Loucy (cell line): ENCODE measurements around the gene SMIM35.

ENCODE experiments used
- H2AFZ ChIP-seq: fragments of 200-600 bp; sonication (generic); 2 replicates; pipeline ENCODE4 v1.6.0; 2016; ENCODE audit warnings: antibody characterized with exemption, mild to moderate bottlenecking, low read length, moderate library complexity
- H3F3A ChIP-seq: fragments of 200-600 bp; 2 replicates; pipeline ENCODE4 v1.6.0; 2016; ENCODE audit warnings: antibody characterized with exemption, low read depth, mild to moderate bottlenecking
- H3K27me3 ChIP-seq: fragments of 200-600 bp; sonication (generic); 2 replicates; pipeline ENCODE4 v1.6.1; 2014; ENCODE audit warnings: low read length, mild to moderate bottlenecking; ENCODE audit not compliant: insufficient read depth, poor library complexity, severe bottlenecking
- H3K36me3 ChIP-seq: fragments of 200-600 bp; sonication (generic); 2 replicates; pipeline ENCODE4 v1.6.1; 2016; ENCODE audit warnings: low read length; ENCODE audit not compliant: insufficient read depth
- H3K4me1 ChIP-seq: fragments of 200-600 bp; sonication (generic); 2 replicates; pipeline ENCODE4 v1.5.1; 2014; ENCODE audit warnings: low read length, mild to moderate bottlenecking; ENCODE audit not compliant: insufficient read depth, poor library complexity, severe bottlenecking
- H3K4me2 ChIP-seq: fragments of 200-600 bp; sonication (generic); 2 replicates; pipeline ENCODE4 v1.6.0; 2014; ENCODE audit warnings: antibody characterized with exemption, low read length, low read depth, mild to moderate bottlenecking; ENCODE audit not compliant: poor library complexity, severe bottlenecking
- H3K4me3 ChIP-seq: fragments of 200-600 bp; sonication (generic); 2 replicates; pipeline ENCODE4 v1.5.1; 2014; ENCODE audit warnings: low read length, mild to moderate bottlenecking, mixed read lengths; ENCODE audit not compliant: poor library complexity, severe bottlenecking
- H3K79me2 ChIP-seq: fragments of 200-600 bp; sonication (generic); 2 replicates; pipeline ENCODE4 v1.6.1; 2014; ENCODE audit warnings: low read length; ENCODE audit not compliant: insufficient read depth
- H3K9ac ChIP-seq: fragments of 200-600 bp; sonication (generic); 2 replicates; pipeline ENCODE4 v1.6.0; 2014; ENCODE audit warnings: mild to moderate bottlenecking, low read depth, low read length, moderate library complexity; ENCODE audit not compliant: poor library complexity, severe bottlenecking
- H3K9me2 ChIP-seq: fragments of 200-600 bp; sonication (generic); replicated peaks from 2 replicates; pipeline ENCODE4 v1.6.1; 2016; ENCODE audit warnings: low read depth, low read length, mixed read lengths
- H3K9me3 ChIP-seq: fragments of 200-600 bp; sonication (generic); 2 replicates; pipeline ENCODE4 v1.6.1; 2014; ENCODE audit warnings: mild to moderate bottlenecking, antibody characterized with exemption, low read length, low read depth; ENCODE audit not compliant: insufficient read depth
- H4K20me1 ChIP-seq: fragments of 200-600 bp; sonication (generic); 2 replicates; pipeline ENCODE4 v1.6.0; 2014; ENCODE audit warnings: antibody characterized with exemption, low read length, mild to moderate bottlenecking; ENCODE audit not compliant: insufficient read depth, poor library complexity, severe bottlenecking
- CTCF ChIP-seq: fragments of 200-600 bp; sonication (generic); conservative IDR thresholded peaks from 2 replicates; pipeline ENCODE4 v1.5.1; 2014; ENCODE audit warnings: mild to moderate bottlenecking, antibody characterized with exemption, low read length
- EZH2phosphoT487 ChIP-seq: fragments of 200-600 bp; IDR thresholded peaks from 2 replicates; pipeline ENCODE4 v1.6.1; 2018; ENCODE audit warnings: antibody characterized with exemption, mild to moderate bottlenecking, moderate library complexity, borderline replicate concordance

SMIM35 gene

GRCh38 chr11:118050208-118050891 is 36.4 kb downstream of the SMIM35 start:
- H4K20me1 ChIP-seq: no peaks in the 10 kb centered on the region
- H3K4me2 ChIP-seq: no peak overlapping the region
- TF ChIP-seq CTCF (no peak), EZH2phosphoT487 (no peak)
- no peaks in the 10 kb centered on the region for H3K9me3 ChIP-seq
- peaks cover 45% of the 10 kb centered on the region for H3K4me1 ChIP-seq
- H2AFZ ChIP-seq: no peak overlapping the region
- no peak overlapping the region for H3K9ac ChIP-seq
- H3K27me3 ChIP-seq: no peaks in the 10 kb centered on the region
- H3K36me3 ChIP-seq: no peaks in the 10 kb centered on the region
- no peak overlapping the region for H3K4me3 ChIP-seq
- H3K79me2 ChIP-seq: no peaks in the 10 kb centered on the region
- H3F3A ChIP-seq: no peaks in the 10 kb centered on the region
- no peaks in the 10 kb centered on the region for H3K9me2 ChIP-seq

GRCh38 chr11:118049771-118050170 is 37.0 kb downstream of the SMIM35 start:
- Histone ChIP-seq H4K20me1 (no peaks in the 10 kb centered on the region), H3K9ac (no peak overlapping the region), H3F3A (no peaks in the 10 kb centered on the region), H2AFZ (no peak overlapping the region), H3K9me3 (no peaks in the 10 kb centered on the region), H3K4me1 (peaks cover 45% of the 10 kb centered on the region), H3K79me2 (no peaks in the 10 kb centered on the region), H3K9me2 (no peaks in the 10 kb centered on the region), H3K36me3 (no peaks in the 10 kb centered on the region), H3K27me3 (no peaks in the 10 kb centered on the region), H3K4me3 (no peak overlapping the region), H3K4me2 (no peak overlapping the region)
- no peak for TF ChIP-seq CTCF
- TF ChIP-seq EZH2phosphoT487: no peak

GRCh38 chr11:118048472-118049370 is 38.0 kb downstream of the SMIM35 start:
- no peaks in the 10 kb centered on the region for H3F3A ChIP-seq
- H3K79me2 ChIP-seq: no peaks in the 10 kb centered on the region
- no peaks in the 10 kb centered on the region for H3K27me3 ChIP-seq
- peaks cover 49% of the 10 kb centered on the region for H3K4me1 ChIP-seq
- H3K9me3 ChIP-seq: no peaks in the 10 kb centered on the region
- H2AFZ ChIP-seq: no peak overlapping the region
- no peaks in the 10 kb centered on the region for H3K36me3 ChIP-seq
- TF ChIP-seq CTCF: no peak
- TF ChIP-seq EZH2phosphoT487: no peak
- no peaks in the 10 kb centered on the region for H4K20me1 ChIP-seq
- no peaks in the 10 kb centered on the region for H3K9me2 ChIP-seq
- no peak overlapping the region for H3K9ac ChIP-seq
- no peak overlapping the region for H3K4me2 ChIP-seq
- no peak overlapping the region for H3K4me3 ChIP-seq
